Fibroblast of pulmonary artery (primary cell): ENCODE data around the gene RCBTB2.

Experiments
- DNase-seq: peaks from one replicate; pipeline ENCODE4 v3.0.0-alpha.2; 2010; ENCODE audit warnings: low read depth
- H3K4me3 ChIP-seq: replicated peaks from 2 replicates; pipeline ENCODE4 v1.5.1; 2011; ENCODE audit warnings: low read depth, mild to moderate bottlenecking, control low read depth, low read length, moderate library complexity
- CTCF ChIP-seq: IDR thresholded peaks from 2 replicates; pipeline ENCODE4 v1.5.1; 2011; ENCODE audit warnings: mild to moderate bottlenecking, control low read depth, low read length, inconsistent platforms; ENCODE audit errors: missing control alignments

Gene RCBTB2

GRCh38 chr13:48496271-48497161 is 36.4 kb downstream of the RCBTB2 start:
- no peak overlapping the region for H3K4me3 ChIP-seq
- TF ChIP-seq CTCF = no peak
- DNase-seq = no peak

DNA sequence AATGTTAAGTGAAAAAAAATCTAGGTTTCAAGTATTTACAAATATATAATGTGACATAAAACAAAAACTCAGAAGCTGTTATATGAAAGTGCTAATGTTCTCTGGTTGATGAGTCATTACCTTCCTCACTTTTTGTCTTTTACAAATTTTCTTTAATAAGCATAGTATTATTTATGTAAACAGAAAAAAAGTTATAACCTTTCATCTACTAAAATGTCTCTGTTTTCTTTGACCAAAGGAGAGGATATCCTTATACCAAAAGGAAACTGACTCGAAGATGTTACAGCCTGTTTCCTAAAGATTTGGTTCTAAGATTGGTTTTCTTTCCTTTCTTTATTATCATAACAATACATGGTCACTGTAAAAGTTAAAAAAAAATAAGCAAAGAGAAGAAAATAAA is 38.0 kb downstream of the RCBTB2 start:
- TF ChIP-seq CTCF = no peak
- DNase-seq = no peak
- no peak overlapping the region for H3K4me3 ChIP-seq

GRCh38 chr13:48493851-48494250 is 39.0 kb downstream of the RCBTB2 start:
- no peak for TF ChIP-seq CTCF
- H3K4me3 ChIP-seq = no peak overlapping the region
- DNase-seq = peak; percentile 65

DNA sequence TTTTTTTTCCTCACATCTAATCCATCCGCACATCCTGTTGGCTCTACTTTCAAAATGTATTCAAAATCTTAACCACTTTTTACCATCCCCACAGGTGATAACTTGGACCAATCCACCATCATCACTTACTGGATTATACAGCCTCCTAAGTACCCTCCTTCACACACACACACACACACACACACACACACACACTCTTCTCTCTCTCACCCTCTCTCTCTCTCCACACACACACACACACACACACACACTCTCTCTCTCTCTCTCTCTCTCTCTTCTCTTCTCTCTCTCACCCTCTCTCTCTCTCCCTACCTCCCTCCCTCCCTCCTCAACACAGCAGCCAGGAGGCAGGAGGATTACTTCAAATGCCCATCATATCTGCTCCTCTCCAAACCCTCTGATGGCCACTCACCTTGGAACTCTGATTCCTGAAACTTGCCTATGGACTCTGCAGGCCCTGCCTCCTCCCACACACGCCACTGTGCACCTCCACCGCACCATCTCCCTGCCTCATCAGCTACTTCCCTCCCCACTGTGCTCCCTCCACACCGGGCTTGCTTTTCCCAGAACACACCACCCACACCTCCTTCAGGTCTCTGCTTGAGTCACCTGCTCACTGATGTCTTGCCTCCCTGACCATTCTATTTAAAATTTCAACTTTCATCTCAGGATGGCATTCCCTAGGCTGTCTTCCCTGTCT is 39.7 kb downstream of the RCBTB2 start:
- peak overlapping the region; percentile 35 for H3K4me3 ChIP-seq
- peak; percentile 32 for DNase-seq

DNA sequence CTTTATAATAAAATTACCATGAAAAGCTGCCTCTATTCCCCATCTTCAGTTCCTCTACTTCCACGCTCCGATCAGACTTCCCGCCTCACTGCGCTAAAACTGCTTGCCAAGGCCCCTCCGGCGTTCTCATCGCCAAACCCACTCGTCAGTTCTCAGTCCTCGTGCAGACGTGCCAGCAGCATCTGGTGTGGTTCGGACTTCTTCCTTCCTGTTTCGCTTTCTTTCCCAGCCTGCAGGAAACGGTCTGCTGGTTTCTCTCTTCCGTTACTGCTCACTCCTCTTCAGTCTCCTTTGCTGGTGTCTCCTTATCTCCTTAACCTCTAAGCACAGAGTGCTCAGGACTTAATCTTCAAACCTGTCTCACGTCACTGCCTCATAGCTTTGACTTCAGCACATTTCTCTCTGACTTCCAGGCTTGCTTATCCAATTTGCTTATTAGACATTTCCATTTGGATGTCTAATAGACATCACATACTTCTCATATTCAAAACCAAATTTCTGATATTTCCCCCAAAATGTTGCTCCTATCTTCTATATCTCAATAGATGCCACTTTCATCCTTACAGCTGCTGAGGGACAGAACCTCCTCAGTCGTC is 40.3 kb downstream of the RCBTB2 start:
- no peak for TF ChIP-seq CTCF
- DNase-seq = peak; percentile 88
- H3K4me3 ChIP-seq = peak overlapping the region; percentile 35

More for the DNA sequence above, 39.7 kb downstream of the RCBTB2 start:
- TF ChIP-seq CTCF = no peak

DNA sequence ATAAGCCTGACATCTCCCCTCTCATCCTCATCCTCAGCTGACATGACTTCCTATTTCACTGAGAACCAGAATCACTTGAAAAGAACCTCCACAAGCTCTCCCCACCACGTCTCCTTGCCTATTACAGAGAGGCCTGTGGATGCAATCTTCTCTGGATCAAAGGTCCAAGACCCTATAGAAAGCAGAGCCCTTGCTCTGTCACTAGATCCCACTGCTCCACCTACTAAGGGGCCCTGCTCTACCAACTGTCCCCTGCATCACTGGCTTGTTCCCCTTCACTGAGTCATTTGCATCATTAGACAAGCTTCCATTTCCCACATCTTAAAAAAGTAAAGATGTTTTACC is 40.8 kb downstream of the RCBTB2 start:
- H3K4me3 ChIP-seq = peak overlapping the region; percentile 35
- no peak for DNase-seq
- TF ChIP-seq CTCF = no peak
